Stimulated activated effector memory CD8-positive, alpha-beta T cell treated with anti-CD3 and anti-CD28 coated beads, Interleukin-12 subunit alpha, Interleukin-12 subunit beta, amount 100 ng/mL, for 72 hours (primary cell): ENCODE results near the gene CCDC186.

Source experiments
- ATAC-seq: fragments of 150-1000 bp; cut with Tn5 transposase; 2 replicates; pipeline ENCODE4 v1.10.0; 2021
- DNase-seq, 2 donors: peaks; one replicate each; pipeline ENCODE4 v3.0.0; 2021 to 2022; ENCODE audit warnings: low spot score in 2 of 2
- H3K27ac Mint-ChIP-seq: one replicate; pipeline ENCODE4 v1.8.0; 2022; ENCODE audit warnings: mild to moderate bottlenecking, mixed read lengths
- H3K36me3 Mint-ChIP-seq: one replicate; pipeline ENCODE4 v1.8.0; 2022; ENCODE audit warnings: mild to moderate bottlenecking, mixed read lengths
- H3K4me1 Mint-ChIP-seq: one replicate; pipeline ENCODE4 v1.8.0; 2022; ENCODE audit warnings: mixed read lengths
- H3K4me3 Mint-ChIP-seq: one replicate; pipeline ENCODE4 v1.8.0; 2022; ENCODE audit warnings: mild to moderate bottlenecking, mixed read lengths
- H3K9me3 Mint-ChIP-seq: one replicate; pipeline ENCODE4 v1.8.0; 2022; ENCODE audit warnings: mixed read lengths

The CCDC186 gene

DNA sequence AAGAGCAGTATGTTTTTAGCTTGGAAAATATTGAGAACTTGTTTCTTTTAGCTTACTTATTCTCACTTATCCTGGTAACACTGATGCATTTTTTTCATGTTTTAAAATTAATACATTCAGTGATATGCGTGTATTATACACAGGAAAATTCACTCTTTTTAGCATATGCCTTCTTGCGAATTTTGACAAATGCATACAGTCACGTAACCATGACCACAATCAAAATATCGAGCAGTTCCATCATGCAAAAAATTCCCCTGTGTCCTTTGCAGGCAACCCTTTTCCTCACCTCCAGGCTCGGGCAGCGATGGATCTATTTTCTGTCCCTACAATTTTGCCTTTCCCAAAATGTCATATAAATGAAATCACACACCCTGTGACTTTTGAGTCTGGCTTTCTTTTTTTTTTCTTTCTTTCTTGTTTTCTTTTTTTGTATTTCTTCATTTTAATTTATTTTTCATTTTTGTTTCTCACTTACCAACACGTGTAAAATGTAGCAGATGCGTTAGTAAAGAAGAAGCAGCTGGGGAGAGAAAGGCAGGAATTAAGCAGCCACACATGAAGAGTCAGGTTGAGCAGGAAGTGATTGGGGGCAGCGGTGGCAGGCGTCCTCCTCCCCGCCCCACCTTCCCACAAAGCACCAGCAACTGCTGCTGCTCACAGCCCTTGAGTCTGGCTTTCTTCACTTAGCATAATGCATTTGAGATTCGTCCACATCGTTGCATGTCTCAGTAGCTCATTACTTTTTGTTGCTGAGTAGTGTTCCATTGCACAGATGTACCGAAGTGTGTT, 100.4 kb downstream of the CCDC186 start:
- DNase-seq: no peak
- Mint-ChIP-seq H3K36me3 (no peaks in the 10 kb centered on the region), H3K27ac (peak overlapping the region; percentile 5), H3K4me3 (peak overlapping the region; percentile 33), H3K9me3 (no peaks in the 10 kb centered on the region), H3K4me1 (peaks cover 10% of the 10 kb centered on the region)
- ATAC-seq: peak; percentile 81

DNA sequence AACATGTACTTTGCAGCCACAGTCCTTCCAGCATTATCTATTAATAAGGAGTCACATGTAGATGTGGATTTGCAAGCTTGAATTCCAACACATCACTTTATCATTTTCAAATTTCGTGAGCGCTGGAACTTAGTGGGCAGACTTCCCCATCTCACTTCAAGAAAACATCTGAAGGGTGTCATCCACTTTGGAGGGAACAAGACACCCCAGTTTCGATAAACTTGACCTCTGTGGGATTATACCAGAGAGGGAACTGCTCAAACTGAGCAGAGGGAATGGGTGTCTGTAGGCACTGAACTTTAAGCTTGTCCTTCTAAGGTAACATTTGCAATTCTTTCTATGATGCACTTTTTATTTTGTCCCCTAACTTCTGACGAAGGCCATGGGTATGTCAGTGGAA, 102.8 kb downstream of the CCDC186 start:
- ATAC-seq (no peak), DNase-seq (no peak)
- Mint-ChIP-seq H3K27ac (no peak overlapping the region), H3K4me3 (no peak overlapping the region), H3K4me1 (peaks cover 18% of the 10 kb centered on the region), H3K36me3 (no peaks in the 10 kb centered on the region), H3K9me3 (no peaks in the 10 kb centered on the region)
